ENCODE data around the gene TLK1.
"Not testable (repeated sequence)": the region's sequence is repeated elsewhere in the genome, so short reads cannot be mapped to it uniquely, and the experiment has no call there.

Gene TLK1

GRCh38 chr2:171142398-171142797 is 18.3 kb downstream of the TLK1 start:
- DNase-seq (ENCODE audit: low read depth): no peak

DNA sequence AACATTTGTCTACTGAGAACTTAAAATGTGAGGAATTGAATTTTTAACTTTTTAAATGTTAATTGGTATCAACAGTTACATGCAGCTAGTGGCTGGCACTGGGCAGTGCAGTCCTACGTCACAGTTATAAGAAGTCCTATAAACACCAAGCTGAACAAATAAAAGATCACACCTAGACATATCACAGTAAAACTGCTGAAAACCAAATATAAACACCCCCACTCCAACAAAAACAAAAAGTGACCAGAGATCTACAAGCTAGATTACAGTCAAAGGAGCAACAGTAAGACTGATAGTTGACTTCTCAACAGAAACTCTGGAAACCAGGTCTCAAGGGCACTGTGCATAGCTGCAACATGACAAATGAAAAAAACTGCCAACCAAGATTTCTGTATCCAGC is 19.4 kb downstream of the TLK1 start:
- no peak for DNase-seq (ENCODE audit: low read depth)

DNA sequence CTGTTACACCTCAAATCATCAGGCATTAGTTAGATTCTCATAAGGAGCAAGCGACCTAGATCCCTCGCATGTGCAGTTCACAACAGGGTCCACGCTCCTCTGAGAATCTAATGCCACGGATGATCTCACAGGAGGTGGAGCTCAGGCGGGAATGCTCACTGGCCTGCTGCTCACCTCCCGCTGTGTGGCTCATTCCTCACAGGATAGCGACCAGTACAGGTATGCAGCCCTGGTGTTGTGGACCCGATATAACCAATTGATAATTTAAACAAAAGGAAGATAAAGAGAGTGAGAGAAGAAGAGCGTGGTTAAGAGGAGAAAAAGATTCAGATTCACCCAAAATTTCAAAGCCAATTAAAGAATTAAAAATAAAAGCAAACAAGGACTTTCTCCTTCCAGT is 20.8 kb downstream of the TLK1 start:
- no peak for DNase-seq (ENCODE audit: low read depth)

DNA sequence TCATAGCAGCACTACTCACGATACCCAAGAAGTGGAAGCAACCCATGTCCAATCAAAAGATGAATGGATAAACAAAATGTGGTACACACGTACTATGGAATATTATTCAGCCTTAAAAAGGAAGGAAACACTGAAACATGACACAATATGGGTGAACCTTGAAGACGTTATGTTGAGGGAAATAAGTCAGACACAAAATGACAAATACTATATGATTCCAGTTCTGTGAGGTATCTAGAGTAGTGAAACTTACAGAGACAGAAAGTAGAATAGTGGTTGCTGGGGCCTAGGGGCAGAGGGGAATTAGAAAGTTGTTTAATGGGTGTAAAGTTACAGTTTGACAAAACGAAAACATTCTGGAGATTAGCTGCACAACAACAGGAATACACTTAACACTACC is 24.7 kb downstream of the TLK1 start:
- DNase-seq (ENCODE audit: low read depth): no peak

DNA sequence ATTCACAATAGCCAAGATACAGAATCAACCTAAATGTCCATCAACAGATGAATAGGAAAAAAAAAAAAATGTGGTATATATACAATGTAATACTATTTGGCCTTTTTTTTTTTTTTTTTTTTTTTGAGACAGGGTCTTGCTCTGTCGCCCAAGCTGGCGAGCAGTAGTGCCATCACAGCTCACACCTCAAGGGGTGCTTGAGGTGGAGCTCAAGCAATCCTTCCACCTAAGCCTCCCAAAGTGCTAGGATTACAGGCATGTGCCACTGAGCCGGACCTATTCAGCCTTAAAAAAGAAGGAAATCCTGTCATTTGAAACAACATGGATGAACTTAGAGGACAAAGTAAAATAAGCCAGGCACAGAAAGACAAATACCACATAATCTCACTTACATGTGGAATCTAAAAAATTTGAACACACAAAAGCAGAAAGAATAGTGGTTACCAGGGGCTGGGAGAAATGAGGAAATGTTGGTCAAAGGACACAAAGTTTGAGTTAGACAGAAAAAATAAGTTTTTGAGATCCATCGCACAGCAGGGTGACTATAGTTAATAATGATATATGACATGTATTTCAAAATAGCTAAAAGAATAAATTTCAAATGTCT is 26.0 kb downstream of the TLK1 start:
- DNase-seq (ENCODE audit: low read depth): no peak

GRCh38 chr2:171132086-171132485 is 28.6 kb downstream of the TLK1 start:
- DNase-seq (ENCODE audit: low read depth): no peak

DNA sequence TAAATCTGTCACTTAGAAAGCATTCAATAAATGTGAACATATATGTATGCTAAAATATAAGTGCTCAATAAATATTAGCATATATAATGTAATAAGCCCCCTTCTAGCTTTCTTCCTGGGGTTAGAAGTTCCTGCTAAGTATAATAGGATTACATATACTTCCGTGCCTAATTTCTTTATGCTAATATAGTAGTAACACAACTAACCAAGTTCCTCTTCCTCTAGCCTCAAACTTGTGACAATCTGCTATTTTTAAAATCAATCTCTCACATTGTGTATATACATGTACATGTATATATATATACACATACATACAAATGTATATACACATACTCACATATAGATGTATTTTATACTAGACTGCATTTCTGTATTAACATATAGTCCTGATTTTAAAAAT is 32.2 kb downstream of the TLK1 start:
- DNase-seq (ENCODE audit: low read depth): no peak

DNA sequence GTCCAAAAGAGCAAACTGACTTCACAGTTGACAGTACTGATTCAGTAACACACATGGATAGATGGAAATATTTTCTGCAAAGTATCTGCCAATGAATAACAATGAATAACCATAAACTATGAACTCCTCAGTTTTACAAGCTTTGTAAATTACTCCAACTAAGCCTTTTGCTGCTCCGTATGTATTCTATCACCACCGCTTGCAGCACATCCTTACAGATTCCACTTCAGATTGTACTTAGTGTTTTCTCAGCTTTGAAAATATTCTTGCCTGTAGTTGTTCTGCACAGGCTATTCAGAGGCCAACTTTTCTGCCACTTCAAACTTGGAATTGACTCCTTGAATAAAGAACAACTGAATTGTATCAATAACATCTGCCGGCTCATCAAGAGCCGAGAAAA is 36.2 kb downstream of the TLK1 start:
- DNase-seq (ENCODE audit: low read depth): no peak

GRCh38 chr2:171109571-171109970 is 51.1 kb downstream of the TLK1 start:
- DNase-seq (ENCODE audit: low read depth): no peak

DNA sequence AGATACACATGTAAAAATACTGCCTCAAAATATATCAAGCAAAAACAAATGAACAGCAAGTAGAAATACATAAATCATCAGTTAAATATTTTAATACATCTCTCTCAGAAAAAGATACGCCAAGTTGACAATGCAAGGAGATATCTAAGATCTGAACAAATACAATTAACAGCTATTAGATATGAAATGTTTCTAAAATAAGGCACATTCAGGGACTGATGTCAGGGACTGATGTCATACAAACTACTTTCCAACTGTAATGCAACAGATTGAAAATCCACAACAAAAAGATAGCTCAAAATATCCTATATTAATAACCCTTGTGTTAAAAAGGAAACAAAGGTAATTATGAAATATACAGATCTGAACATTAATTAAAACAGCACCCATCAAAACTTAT is 51.7 kb downstream of the TLK1 start:
- DNase-seq (ENCODE audit: low read depth): no peak

DNA sequence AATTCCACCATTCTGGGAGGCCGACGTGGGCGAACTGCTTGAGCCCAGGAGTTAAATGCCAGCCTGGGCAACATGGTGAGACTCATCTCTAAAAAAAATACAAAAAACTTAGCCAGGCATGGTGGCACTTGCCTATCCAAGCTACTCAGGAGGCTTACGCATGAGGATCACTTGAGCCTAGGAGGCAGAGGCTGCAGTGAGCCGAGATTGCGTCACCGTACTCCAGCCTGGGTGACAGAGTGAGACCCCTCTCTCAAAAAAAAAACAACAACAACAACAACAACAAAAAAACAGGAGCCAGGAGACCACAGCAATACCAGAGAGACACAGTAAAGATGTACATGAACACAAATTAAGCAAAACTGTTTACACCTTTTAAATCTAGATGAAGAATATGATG is 52.9 kb downstream of the TLK1 start:
- no peak for DNase-seq (ENCODE audit: low read depth)

DNA sequence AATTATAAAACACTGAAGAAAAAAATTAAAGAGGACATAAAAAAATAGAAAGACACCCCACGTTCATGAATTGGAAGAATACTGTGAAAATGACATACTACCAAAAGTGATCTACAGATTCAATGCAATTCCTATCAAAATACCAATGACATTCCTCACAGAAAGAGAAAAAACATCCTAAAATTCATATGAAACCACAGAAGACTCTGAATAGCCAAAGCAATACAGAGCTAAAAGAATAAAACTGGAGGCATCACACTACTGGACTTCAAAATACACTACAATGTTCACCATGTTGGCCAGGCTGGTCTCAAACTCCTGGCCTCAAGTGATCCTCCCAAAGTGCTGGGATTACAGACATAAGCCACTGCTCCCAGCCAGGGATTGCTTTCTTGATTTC is 56.3 kb downstream of the TLK1 start:
- no peak for DNase-seq (ENCODE audit: low read depth)

DNA sequence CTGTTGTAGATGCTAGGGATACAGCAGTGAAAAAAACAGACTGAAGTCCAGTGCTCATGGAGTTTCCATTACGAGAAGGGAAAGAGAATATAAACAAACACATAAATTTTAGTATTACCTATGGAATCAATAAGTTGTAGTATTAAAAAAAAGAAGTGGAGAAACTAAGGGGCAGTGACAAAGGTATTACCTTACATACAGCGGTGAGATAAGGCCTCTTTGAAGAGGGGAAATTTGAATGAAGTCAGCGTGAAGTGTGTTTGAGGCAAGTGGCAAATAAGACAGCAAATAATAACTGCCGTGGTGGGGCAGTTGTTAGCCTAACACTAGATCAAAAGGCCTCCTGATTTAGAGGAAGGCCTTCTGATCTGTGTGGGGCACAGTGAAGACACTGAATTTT is 57.9 kb downstream of the TLK1 start:
- no peak for DNase-seq (ENCODE audit: low read depth)

- no peak for DNase-seq (ENCODE audit: low read depth)
Measured at GRCh38 chr2:171100370-171100769, 60.3 kb downstream of the TLK1 start.

DNA sequence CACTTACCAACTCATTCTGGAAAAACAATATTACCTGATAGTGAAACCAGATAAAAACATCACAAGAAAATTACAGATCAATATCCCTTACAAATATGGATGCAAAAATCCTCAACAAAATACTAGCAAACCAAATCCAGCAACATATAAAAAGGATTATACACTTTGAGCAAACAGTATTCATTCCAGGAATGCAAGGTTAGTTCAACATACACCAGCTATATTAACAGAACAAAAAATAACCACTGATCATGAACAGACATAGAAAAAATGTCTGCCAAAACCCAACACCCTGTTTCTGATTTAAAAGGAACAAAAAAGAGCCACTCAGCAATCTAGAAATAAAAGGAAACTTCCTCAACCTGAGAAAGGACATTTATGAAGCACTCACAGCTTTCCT is 62.1 kb downstream of the TLK1 start:
- DNase-seq (ENCODE audit: low read depth): no peak

DNA sequence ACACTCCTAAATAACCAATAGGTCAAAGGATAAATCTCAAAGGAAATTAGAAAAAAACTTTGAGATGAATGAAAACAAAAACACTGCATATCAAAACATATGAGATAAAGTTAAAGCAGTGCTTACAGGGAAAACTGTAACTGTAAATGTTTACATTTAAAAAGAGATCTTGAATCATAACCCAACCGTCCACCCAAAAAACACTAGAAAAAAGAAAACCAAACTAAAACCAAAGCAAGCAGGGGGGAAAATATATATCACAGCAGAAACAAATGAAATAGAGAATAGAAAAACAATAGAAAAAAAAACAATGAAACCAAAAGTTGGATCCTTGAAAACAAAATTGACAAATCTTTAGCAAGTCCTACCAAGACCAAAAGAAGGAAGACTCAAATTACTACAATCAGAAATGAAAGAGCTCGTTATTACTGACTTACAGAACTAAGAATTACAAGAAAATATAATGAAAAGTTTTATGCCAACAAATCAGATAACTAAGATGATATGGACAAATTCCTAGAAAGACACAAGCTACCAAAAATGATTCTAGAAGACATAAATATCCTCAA is 65.6 kb downstream of the TLK1 start:
- DNase-seq (ENCODE audit: low read depth): no peak

DNA sequence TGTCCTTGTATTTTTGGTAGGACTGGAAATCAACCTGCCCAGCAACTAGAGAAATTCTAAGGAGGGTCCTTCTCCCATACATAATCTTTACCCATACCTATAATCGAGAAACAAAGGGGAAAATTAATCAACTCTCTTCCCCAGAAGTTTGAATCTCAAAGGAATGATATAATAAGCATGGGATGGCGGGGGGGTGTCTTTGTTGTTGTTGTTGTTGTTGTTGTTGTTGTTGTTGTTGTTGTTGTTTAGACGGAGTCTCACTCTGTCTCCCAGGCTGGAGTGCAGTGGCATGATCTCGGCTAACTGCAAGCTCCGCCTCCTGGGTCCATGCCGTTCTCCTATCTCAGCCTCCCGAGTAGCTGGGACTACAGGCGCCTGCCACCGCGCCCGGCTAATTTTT is 69.2 kb downstream of the TLK1 start:
- DNase-seq (ENCODE audit: low read depth): not testable (repeated sequence)

GRCh38 chr2:171089489-171089888 is 71.2 kb downstream of the TLK1 start:
- DNase-seq (ENCODE audit: low read depth): no peak

- no peak for DNase-seq (ENCODE audit: low read depth)
Measured at GRCh38 chr2:171088057-171088834, 72.4 kb downstream of the TLK1 start.

DNA sequence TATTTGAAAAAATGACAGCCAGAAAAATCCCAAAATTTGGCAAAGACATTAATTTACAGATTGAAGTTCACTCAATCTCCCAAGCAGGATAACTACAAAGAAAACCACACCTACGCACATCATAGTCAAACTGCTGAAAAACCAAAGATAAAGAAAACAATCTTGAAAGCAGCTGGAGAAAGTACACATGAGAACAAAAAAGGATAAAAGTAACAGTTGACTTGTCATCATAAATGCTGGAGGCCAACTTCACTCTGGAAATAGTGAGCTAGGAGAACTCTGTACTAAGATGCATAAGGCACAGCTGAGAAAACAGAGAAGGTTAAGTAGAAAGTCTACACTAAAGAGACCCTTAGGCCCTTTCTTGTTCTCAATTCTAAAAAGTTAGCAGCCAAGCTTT is 73.1 kb downstream of the TLK1 start:
- no peak for DNase-seq (ENCODE audit: low read depth)

- DNase-seq (ENCODE audit: low read depth): peak; percentile 15
Measured at GRCh38 chr2:171086352-171087290, 74.1 kb downstream of the TLK1 start.

DNA sequence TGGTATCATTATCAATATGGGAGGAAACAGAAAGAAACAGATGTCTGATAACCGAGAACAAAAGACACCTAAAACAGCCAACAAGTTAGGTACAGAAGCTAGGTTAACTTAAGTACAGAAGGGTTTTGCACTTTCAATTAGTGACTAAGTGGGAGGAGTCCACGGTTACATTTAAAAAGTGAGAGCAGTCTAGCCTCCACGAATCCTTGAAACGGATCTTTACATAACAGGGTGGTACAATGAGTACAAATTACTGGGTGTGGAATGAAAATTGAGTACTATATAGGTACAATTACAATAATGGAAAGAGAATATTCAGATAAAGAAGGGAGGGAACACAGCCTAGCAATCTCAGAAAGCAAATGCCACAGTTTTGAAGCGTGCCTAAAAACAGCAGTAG is 76.6 kb downstream of the TLK1 start:
- no peak for DNase-seq (ENCODE audit: low read depth)

DNA sequence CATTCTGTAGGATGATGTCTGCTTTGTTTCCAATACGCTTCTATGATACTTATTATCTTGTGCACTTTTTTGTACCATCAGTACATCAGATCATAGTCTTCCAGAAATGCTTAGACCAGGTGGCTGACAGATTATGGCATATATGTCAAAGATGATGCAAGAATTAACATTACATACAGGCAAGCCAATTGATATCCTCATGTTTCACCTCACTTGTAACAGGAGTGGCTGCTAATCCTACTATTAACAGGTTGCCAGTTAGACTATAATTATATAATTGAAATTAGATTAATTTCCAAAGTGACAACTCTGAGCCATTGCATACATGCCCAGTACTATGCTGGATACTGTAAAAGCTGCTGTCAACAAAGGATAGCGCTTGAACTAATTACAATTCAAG is 77.2 kb downstream of the TLK1 start:
- DNase-seq (ENCODE audit: low read depth): no peak

Data from non-pigmented ciliary epithelial cell (primary cell).